Small intestine (tissue), 7 donors: ENCODE results near the gene TMEM273. TPM values are rescaled to one million over a fixed set of nuclear protein-coding genes. Genes with fewer than 3 reads are reported as not detected.

Source experiments
- DNase-seq, 2 donors: peaks; one replicate each; pipeline versions ENCODE4 v3.0.0 to v3.0.0-alpha.2; 2013
- FAIRE-seq: peaks from 2 replicates; lab custom pipeline; 2012; peaks lifted over from hg19 to GRCh38; lab: Jason Lieb, UNC
- H3K27ac ChIP-seq, 3 donors: one replicate each; pipeline ENCODE4 v1.5.1; 2013; ENCODE audit warnings: low read length in 2 of 3, mild to moderate bottlenecking in 2 of 3, control low read depth in 1 of 3, inconsistent platforms in 1 of 3, low read depth in 1 of 3, moderate library complexity in 1 of 3
- H3K27me3 ChIP-seq, 3 donors: one replicate each; pipeline ENCODE4 v1.6.1; 2013; ENCODE audit warnings: low read length in 3 of 3, inconsistent platforms in 1 of 3; ENCODE audit not compliant: control insufficient read depth in 3 of 3, insufficient read depth in 3 of 3
- H3K36me3 ChIP-seq, 3 donors: one replicate each; pipeline ENCODE4 v1.6.1; 2013; ENCODE audit warnings: low read length in 3 of 3, inconsistent platforms in 1 of 3, low read depth in 1 of 3, mild to moderate bottlenecking in 1 of 3, moderate library complexity in 1 of 3; ENCODE audit not compliant: control insufficient read depth in 3 of 3, insufficient read depth in 2 of 3
- H3K4me1 ChIP-seq, 3 donors: one replicate each; pipeline ENCODE4 v1.6.1; 2013; ENCODE audit warnings: low read length in 2 of 3, inconsistent platforms in 1 of 3, low read depth in 1 of 3, mild to moderate bottlenecking in 1 of 3, moderate library complexity in 1 of 3; ENCODE audit not compliant: control insufficient read depth in 3 of 3, insufficient read depth in 2 of 3
- H3K4me3 ChIP-seq, 3 donors: one replicate each; pipeline ENCODE4 v1.5.1; 2013; ENCODE audit warnings: low read length in 3 of 3, control low read depth in 1 of 3, inconsistent platforms in 1 of 3, low read depth in 1 of 3, mild to moderate bottlenecking in 1 of 3, moderate library complexity in 1 of 3
- H3K9me3 ChIP-seq, 2 donors: one replicate each; pipeline ENCODE4 v1.6.1; 2013; ENCODE audit warnings: low read depth in 1 of 2, low read length in 1 of 2; ENCODE audit not compliant: control insufficient read depth in 2 of 2, insufficient read depth in 1 of 2
- WGBS, 3 donors: extraction: QIAGEN DNeasy Blood & Tissue Kit; methylation state at CpG; one replicate each; pipeline ENCODE4 v1.1.7; 2013; 5-methylcytosine and 5-hydroxymethylcytosine counted together
- polyA plus RNA-seq, 4 donors: library from polyadenylated mRNA; stranded (reverse) in 3 of 4; unstranded in 1 of 4; fragments of 200-250 nt in 3 of 4; fragments of 120-200 nt in 1 of 4; gene quantifications; one replicate each; pipeline versions ENCODE4 v1.2.1 to v1.2.3, GENCODE V29; 2013
- donor health status: healthy with polysubstance abuse.
- donor health status: control.
- donor health status: control.
- donor health status: Bipolar disorder and iron deficiency.
- donor health status: healthy.

TMEM273 gene
- polyA plus RNA-seq, 4 donors, result 1.8 to 19.9 (median 3.4) TPM

GRCh38 chr10:49118430-49119074 lies 69.6 kb downstream of the TMEM273 start:
- Histone ChIP-seq H3K27ac (no peak overlapping the region), H3K36me3 (no peaks in the 10 kb centered on the region), H3K4me3 (no peak overlapping the region), H3K27me3 (peaks cover 8 to 24% (median 12%) of the 10 kb centered on the region in 3 donors), H3K9me3 (no peaks in the 10 kb centered on the region), H3K4me1 (no peaks in the 10 kb centered on the region)
- 60 to 66% (median 60%) methylated on average over 6 of the region's 6 CpGs for WGBS, 3 donors
- DNase-seq (no peak), FAIRE-seq (no peak)

GRCh38 chr10:49117376-49118070 lies 70.7 kb downstream of the TMEM273 start:
- H3K4me1 ChIP-seq, result no peaks in the 10 kb centered on the region
- FAIRE-seq (no peak), DNase-seq (no peak)
- no peak overlapping the region for H3K4me3 ChIP-seq
- H3K27me3 ChIP-seq, result peaks cover 8 to 25% (median 12%) of the 10 kb centered on the region in 3 donors
- H3K27ac ChIP-seq, result no peak overlapping the region
- 74 to 83% (median 79%) methylated on average over 4 of the region's 4 CpGs for WGBS, 3 donors
- H3K9me3 ChIP-seq, result no peaks in the 10 kb centered on the region
- no peaks in the 10 kb centered on the region for H3K36me3 ChIP-seq

GRCh38 chr10:49116509-49117375 lies 71.4 kb downstream of the TMEM273 start:
- H3K4me3 ChIP-seq, result no peak overlapping the region
- no peak overlapping the region for H3K27ac ChIP-seq
- H3K27me3 ChIP-seq, result peaks cover 8 to 27% (median 12%) of the 10 kb centered on the region in 3 donors
- DNase-seq, result no peak
- 75 to 85% (median 77%) methylated on average over 5 of the region's 5 CpGs for WGBS, 3 donors
- H3K9me3 ChIP-seq, result no peaks in the 10 kb centered on the region
- no peak for FAIRE-seq
- no peaks in the 10 kb centered on the region for H3K36me3 ChIP-seq
- no peaks in the 10 kb centered on the region for H3K4me1 ChIP-seq

DNA sequence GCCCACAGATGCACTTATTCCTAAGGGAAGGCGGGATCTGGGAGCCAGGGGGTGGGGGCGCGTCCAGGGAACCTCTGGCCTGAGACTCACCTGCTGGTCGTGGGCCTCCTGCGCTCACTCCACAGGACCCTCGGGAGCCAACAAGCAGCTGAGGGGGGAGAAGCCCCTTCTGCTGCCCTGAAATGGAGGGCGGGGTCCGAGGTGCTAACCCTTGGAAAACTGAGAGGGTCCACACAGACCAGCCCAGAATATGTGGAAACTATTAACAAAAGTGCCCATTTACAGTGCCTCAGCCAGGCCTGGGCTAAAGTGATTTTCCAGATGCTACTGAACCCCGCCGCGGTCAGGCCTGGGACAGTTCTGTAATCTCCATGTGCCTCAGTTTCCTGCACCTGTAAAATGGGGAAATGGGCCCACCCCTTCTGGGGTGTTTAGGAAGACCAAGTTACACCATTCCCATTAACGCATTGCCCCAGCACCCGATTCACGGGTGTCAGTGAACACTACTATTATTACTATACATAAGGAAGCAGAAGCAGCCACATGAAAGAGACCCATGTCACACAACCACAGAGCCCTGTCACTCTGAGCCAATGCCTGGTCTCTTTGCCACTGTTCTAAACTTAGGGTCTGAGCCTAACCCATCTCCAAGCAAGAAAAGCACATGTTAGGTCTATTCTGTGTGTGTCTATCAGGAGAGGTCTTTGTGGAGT lies 72.2 kb downstream of the TMEM273 start:
- H3K9me3 ChIP-seq, result no peaks in the 10 kb centered on the region
- no peak for FAIRE-seq

GRCh38 chr10:49115015-49115795 lies 73.0 kb downstream of the TMEM273 start, which contains the start of gene VSTM4:
Gene VSTM4, minus strand, starts transcription at chr10:49115522. Its CDS starts 37 bp downstream, at chr10:49115485.
- no peak for FAIRE-seq
- WGBS, 3 donors, result 2 to 10% (median 10%) methylated on average over 39 to 95 of the region's 95 CpGs
- H3K9me3 ChIP-seq, result no peaks in the 10 kb centered on the region
- DNase-seq, result peak in 1 of 2 donors; percentile 55
- no peaks in the 10 kb centered on the region for H3K4me1 ChIP-seq
- peak within 1 kb of the TSS in 2 of 3 donors; percentile 38 to 60 for H3K4me3 ChIP-seq
- H3K27ac ChIP-seq, result peak within 1 kb of the TSS in 2 of 3 donors; percentile 48 to 72
- peaks cover 0 to 5% (median 0%) of the 10 kb centered on the region in 3 donors for H3K36me3 ChIP-seq
- peaks cover 8 to 27% (median 12%) of the 10 kb centered on the region in 3 donors for H3K27me3 ChIP-seq

More for the DNA sequence above, 72.2 kb downstream of the TMEM273 start:
- WGBS, 3 donors, result 73 to 81% (median 79%) methylated on average over 13 to 14 of the region's 14 CpGs
- peak overlapping the region in 1 of 3 donors; percentile 9 for H3K4me3 ChIP-seq
- H3K27me3 ChIP-seq, result peaks cover 8 to 27% (median 12%) of the 10 kb centered on the region in 3 donors
- no peak for DNase-seq
- peaks cover 0 to 3% (median 0%) of the 10 kb centered on the region in 3 donors for H3K36me3 ChIP-seq
- H3K4me1 ChIP-seq, result no peaks in the 10 kb centered on the region
- no peak overlapping the region for H3K27ac ChIP-seq

- peaks cover 8 to 27% (median 12%) of the 10 kb centered on the region in 3 donors for H3K27me3 ChIP-seq
- H3K27ac ChIP-seq, result peak overlapping the region in 2 of 3 donors; percentile 48 to 72
- H3K9me3 ChIP-seq, result no peaks in the 10 kb centered on the region
- FAIRE-seq, result no peak
- H3K36me3 ChIP-seq, result peaks cover 0 to 5% (median 0%) of the 10 kb centered on the region in 3 donors
- 43 to 53% (median 47%) methylated on average over 9 of the region's 9 CpGs for WGBS, 3 donors
- DNase-seq, result no peak
- H3K4me1 ChIP-seq, result no peaks in the 10 kb centered on the region
- peak overlapping the region in 2 of 3 donors; percentile 38 to 60 for H3K4me3 ChIP-seq
Measured at GRCh38 chr10:49114718-49115014, 73.5 kb downstream of the TMEM273 start.

GRCh38 chr10:49113741-49114141 lies 74.5 kb downstream of the TMEM273 start:
- no peak for FAIRE-seq
- Histone ChIP-seq H3K4me3 (peak overlapping the region in 1 of 3 donors; percentile 15), H3K9me3 (no peaks in the 10 kb centered on the region), H3K36me3 (peaks cover 0 to 5% (median 0%) of the 10 kb centered on the region in 3 donors), H3K27me3 (peaks cover 8 to 27% (median 12%) of the 10 kb centered on the region in 3 donors), H3K27ac (no peak overlapping the region), H3K4me1 (no peaks in the 10 kb centered on the region)
- WGBS, 3 donors, result 53 to 67% (median 62%) methylated on average over 3 of the region's 3 CpGs
- no peak for DNase-seq
